ENCODE results near the gene GAB2.

The GAB2 gene

GRCh38 chr11:78331711-78332110 lies 85.9 kb downstream of the GAB2 start:
- TF ChIP-seq TAF1 (IDR thresholded peaks at IDR 0.05; ENCODE audit: borderline replicate concordance, insufficient read depth, low read length) = no peak
- no peak for TF ChIP-seq REST (IDR thresholded peaks at IDR 0.05; ENCODE audit: insufficient read depth in 1 of 2, low read depth in 2 of 2, low read length in 2 of 2)
- TF ChIP-seq POLR2AphosphoS5 (IDR thresholded peaks at IDR 0.05; ENCODE audit: low read depth, low read length) = no peak
- no peak for TF ChIP-seq SIN3A (IDR thresholded peaks at IDR 0.05; ENCODE audit: borderline replicate concordance, insufficient read depth, low read length)

- TF ChIP-seq SIN3A (IDR thresholded peaks at IDR 0.05; ENCODE audit: borderline replicate concordance, insufficient read depth, low read length) (no peak), TAF1 (IDR thresholded peaks at IDR 0.05; ENCODE audit: borderline replicate concordance, insufficient read depth, low read length) (no peak), REST (IDR thresholded peaks at IDR 0.05; ENCODE audit: insufficient read depth in 1 of 2, low read depth in 2 of 2, low read length in 2 of 2) (no peak), FOXP2 (optimal IDR thresholded peaks at IDR 0.05; ENCODE audit: borderline replicate concordance, extremely low read depth, extremely low read length, insufficient read depth) (no peak), POLR2AphosphoS5 (IDR thresholded peaks at IDR 0.05; ENCODE audit: low read depth, low read length) (no peak)
Observed at GRCh38 chr11:78330361-78330760, 87.3 kb downstream of the GAB2 start.

GRCh38 chr11:78327945-78328344 lies 89.7 kb downstream of the GAB2 start:
- TF ChIP-seq REST (IDR thresholded peaks at IDR 0.05; ENCODE audit: insufficient read depth in 1 of 2, low read depth in 2 of 2, low read length in 2 of 2) = no peak
- TF ChIP-seq SIN3A (IDR thresholded peaks at IDR 0.05; ENCODE audit: borderline replicate concordance, insufficient read depth, low read length) = no peak
- no peak for TF ChIP-seq POLR2AphosphoS5 (IDR thresholded peaks at IDR 0.05; ENCODE audit: low read depth, low read length)
- TF ChIP-seq FOXP2 (optimal IDR thresholded peaks at IDR 0.05; ENCODE audit: borderline replicate concordance, extremely low read depth, extremely low read length, insufficient read depth) = no peak
- no peak for TF ChIP-seq TAF1 (IDR thresholded peaks at IDR 0.05; ENCODE audit: borderline replicate concordance, insufficient read depth, low read length)

- TF ChIP-seq REST (IDR thresholded peaks at IDR 0.05; ENCODE audit: insufficient read depth in 1 of 2, low read depth in 2 of 2, low read length in 2 of 2) (no peak), POLR2AphosphoS5 (IDR thresholded peaks at IDR 0.05; ENCODE audit: low read depth, low read length) (no peak), TAF1 (IDR thresholded peaks at IDR 0.05; ENCODE audit: borderline replicate concordance, insufficient read depth, low read length) (no peak), SIN3A (IDR thresholded peaks at IDR 0.05; ENCODE audit: borderline replicate concordance, insufficient read depth, low read length) (no peak), FOXP2 (optimal IDR thresholded peaks at IDR 0.05; ENCODE audit: borderline replicate concordance, extremely low read depth, extremely low read length, insufficient read depth) (no peak)
Observed at GRCh38 chr11:78325274-78325781, 92.3 kb downstream of the GAB2 start.

- no peak for TF ChIP-seq FOXP2 (optimal IDR thresholded peaks at IDR 0.05; ENCODE audit: borderline replicate concordance, extremely low read depth, extremely low read length, insufficient read depth)
- TF ChIP-seq REST (IDR thresholded peaks at IDR 0.05; ENCODE audit: insufficient read depth in 1 of 2, low read depth in 2 of 2, low read length in 2 of 2) = no peak
- no peak for TF ChIP-seq SIN3A (IDR thresholded peaks at IDR 0.05; ENCODE audit: borderline replicate concordance, insufficient read depth, low read length)
- no peak for TF ChIP-seq POLR2AphosphoS5 (IDR thresholded peaks at IDR 0.05; ENCODE audit: low read depth, low read length)
- no peak for TF ChIP-seq TAF1 (IDR thresholded peaks at IDR 0.05; ENCODE audit: borderline replicate concordance, insufficient read depth, low read length)
Observed at GRCh38 chr11:78323363-78323762, 94.3 kb downstream of the GAB2 start.
